Measurements from ENCODE around the gene MVD. TPM values are rescaled to one million over a fixed set of nuclear protein-coding genes. Genes with fewer than 3 reads are reported as not detected.
A peak's percentile ranks its signal among the peaks of the same experiment; 100 is the strongest.

The MVD gene
- total and polyA plus RNA-seq, 10 of the 15 experiments (the other 5 are each of a cell fraction or from before 2014, with no cell fraction given), result 5.0 to 147 (median 65.0) TPM

DNA sequence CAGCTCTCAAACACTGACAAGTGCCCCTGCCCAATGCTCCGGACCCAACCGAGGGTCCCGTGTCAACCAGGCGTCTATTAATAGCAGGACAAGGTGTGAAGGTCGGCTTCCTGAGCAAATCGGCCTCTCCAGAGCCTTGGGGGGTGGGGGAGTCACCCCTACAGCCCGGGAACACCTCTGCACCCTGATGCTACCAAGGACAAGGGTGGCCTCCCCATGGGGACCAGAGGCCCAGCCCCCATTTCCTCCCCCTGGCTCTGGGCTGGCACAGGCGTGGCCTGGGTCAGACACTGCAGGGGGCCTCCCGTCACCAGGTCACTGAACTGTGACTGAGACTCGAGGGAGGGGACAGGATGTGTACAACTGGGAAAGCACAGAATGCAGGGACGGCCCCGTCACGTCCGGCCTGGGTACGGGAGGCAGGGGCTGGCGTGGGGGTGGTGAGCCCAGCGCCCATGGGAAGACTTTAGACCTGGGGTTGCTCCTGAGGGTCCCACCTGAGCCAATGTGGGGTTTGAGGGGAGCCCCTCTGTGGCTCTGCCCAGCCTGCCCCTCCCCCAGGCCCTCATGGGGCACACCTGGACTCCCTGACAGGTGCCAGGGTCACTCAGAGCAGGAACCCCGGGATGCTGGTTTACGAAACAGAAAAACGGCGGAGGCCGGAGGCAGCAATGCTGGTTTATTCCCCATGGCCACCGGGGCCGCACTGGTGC is 11.5 kb downstream of the MVD start (continued):
- TF ChIP-seq, protein P1, sequence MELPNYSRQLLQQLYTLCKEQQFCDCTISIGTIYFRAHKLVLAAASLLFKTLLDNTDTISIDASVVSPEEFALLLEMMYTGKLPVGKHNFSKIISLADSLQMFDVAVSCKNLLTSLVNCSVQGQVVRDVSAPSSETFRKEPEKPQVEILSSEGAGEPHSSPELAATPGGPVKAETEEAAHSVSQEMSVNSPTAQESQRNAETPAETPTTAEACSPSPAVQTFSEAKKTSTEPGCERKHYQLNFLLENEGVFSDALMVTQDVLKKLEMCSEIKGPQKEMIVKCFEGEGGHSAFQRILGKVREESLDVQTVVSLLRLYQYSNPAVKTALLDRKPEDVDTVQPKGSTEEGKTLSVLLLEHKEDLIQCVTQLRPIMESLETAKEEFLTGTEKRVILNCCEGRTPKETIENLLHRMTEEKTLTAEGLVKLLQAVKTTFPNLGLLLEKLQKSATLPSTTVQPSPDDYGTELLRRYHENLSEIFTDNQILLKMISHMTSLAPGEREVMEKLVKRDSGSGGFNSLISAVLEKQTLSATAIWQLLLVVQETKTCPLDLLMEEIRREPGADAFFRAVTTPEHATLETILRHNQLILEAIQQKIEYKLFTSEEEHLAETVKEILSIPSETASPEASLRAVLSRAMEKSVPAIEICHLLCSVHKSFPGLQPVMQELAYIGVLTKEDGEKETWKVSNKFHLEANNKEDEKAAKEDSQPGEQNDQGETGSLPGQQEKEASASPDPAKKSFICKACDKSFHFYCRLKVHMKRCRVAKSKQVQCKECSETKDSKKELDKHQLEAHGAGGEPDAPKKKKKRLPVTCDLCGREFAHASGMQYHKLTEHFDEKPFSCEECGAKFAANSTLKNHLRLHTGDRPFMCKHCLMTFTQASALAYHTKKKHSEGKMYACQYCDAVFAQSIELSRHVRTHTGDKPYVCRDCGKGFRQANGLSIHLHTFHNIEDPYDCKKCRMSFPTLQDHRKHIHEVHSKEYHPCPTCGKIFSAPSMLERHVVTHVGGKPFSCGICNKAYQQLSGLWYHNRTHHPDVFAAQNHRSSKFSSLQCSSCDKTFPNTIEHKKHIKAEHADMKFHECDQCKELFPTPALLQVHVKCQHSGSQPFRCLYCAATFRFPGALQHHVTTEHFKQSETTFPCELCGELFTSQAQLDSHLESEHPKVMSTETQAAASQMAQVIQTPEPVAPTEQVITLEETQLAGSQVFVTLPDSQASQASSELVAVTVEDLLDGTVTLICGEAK (IDR thresholded peaks at IDR 0.05; ENCODE audit: borderline replicate concordance), result peak; percentile 85
- TF ChIP-seq STAT3 (IDR thresholded peaks at IDR 0.05; ENCODE audit: low read depth, low read length) (no peak), CREM (IDR thresholded peaks at IDR 0.05; ENCODE audit: low read depth) (peak; percentile 86), NFIC (IDR thresholded peaks at IDR 0.05; ENCODE audit: low read depth, low read length) (no peak; the same call in 1 of the 2 replicates), ZBED1 (IDR thresholded peaks at IDR 0.05; ENCODE audit: borderline replicate concordance) (peak; percentile 70; the same call in 1 of the 2 replicates), MYC (IDR thresholded peaks at IDR 0.05; ENCODE audit: insufficient read depth, insufficient read length, insufficient replicate concordance, low read length, severe bottlenecking) (no peak), CBFB (IDR thresholded peaks at IDR 0.05; ENCODE audit: low read depth) (peak; percentile 30; the same call in 1 of the 2 replicates), LARP7 (IDR thresholded peaks at IDR 0.05) (0 out of 2 replicates have a peak, but pooled peaks have one; percentile 64), RAD21 (IDR thresholded peaks at IDR 0.05; ENCODE audit: insufficient read depth, low read depth, low read length) (no peak), CHD2 (IDR thresholded peaks at IDR 0.05; ENCODE audit: borderline replicate concordance, low read depth, low read length) (peak; percentile 80; the same call in 1 of the 2 replicates), IRF4 (IDR thresholded peaks at IDR 0.05; ENCODE audit: low read depth, low read length) (peak; percentile 52; the same call in 1 of the 2 replicates), MEF2A (IDR thresholded peaks at IDR 0.05; ENCODE audit: insufficient read depth, low read depth, low read length) (0 out of 2 replicates have a peak, but pooled peaks have one; percentile 35), TCF12 (IDR thresholded peaks at IDR 0.05; ENCODE audit: low read depth, low read length) (peak; percentile 50), GATAD2B (conservative IDR thresholded peaks at IDR 0.05; ENCODE audit: low read depth) (peak; percentile 85), MXI1 (IDR thresholded peaks at IDR 0.05; ENCODE audit: low read depth, low read length) (peak; percentile 75), BRCA1 (IDR thresholded peaks at IDR 0.05; ENCODE audit: low read depth, low read length) (no peak), KLF5 (IDR thresholded peaks at IDR 0.05; ENCODE audit: partially characterized antibody) (peak; percentile 75), ZNF622 (IDR thresholded peaks at IDR 0.05) (no peak)
- TF ChIP-seq, protein P2, sequence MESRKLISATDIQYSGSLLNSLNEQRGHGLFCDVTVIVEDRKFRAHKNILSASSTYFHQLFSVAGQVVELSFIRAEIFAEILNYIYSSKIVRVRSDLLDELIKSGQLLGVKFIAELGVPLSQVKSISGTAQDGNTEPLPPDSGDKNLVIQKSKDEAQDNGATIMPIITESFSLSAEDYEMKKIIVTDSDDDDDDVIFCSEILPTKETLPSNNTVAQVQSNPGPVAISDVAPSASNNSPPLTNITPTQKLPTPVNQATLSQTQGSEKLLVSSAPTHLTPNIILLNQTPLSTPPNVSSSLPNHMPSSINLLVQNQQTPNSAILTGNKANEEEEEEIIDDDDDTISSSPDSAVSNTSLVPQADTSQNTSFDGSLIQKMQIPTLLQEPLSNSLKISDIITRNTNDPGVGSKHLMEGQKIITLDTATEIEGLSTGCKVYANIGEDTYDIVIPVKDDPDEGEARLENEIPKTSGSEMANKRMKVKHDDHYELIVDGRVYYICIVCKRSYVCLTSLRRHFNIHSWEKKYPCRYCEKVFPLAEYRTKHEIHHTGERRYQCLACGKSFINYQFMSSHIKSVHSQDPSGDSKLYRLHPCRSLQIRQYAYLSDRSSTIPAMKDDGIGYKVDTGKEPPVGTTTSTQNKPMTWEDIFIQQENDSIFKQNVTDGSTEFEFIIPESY (IDR thresholded peaks at IDR 0.05), result 0 out of 2 replicates have a peak, but pooled peaks have one; percentile 37
- TF ChIP-seq, protein P3, sequence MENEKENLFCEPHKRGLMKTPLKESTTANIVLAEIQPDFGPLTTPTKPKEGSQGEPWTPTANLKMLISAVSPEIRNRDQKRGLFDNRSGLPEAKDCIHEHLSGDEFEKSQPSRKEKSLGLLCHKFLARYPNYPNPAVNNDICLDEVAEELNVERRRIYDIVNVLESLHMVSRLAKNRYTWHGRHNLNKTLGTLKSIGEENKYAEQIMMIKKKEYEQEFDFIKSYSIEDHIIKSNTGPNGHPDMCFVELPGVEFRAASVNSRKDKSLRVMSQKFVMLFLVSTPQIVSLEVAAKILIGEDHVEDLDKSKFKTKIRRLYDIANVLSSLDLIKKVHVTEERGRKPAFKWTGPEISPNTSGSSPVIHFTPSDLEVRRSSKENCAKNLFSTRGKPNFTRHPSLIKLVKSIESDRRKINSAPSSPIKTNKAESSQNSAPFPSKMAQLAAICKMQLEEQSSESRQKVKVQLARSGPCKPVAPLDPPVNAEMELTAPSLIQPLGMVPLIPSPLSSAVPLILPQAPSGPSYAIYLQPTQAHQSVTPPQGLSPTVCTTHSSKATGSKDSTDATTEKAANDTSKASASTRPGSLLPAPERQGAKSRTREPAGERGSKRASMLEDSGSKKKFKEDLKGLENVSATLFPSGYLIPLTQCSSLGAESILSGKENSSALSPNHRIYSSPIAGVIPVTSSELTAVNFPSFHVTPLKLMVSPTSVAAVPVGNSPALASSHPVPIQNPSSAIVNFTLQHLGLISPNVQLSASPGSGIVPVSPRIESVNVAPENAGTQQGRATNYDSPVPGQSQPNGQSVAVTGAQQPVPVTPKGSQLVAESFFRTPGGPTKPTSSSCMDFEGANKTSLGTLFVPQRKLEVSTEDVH (IDR thresholded peaks at IDR 0.05; ENCODE audit: low read depth, partially characterized antibody), result peak; percentile 64
- TF ChIP-seq, protein P4, sequence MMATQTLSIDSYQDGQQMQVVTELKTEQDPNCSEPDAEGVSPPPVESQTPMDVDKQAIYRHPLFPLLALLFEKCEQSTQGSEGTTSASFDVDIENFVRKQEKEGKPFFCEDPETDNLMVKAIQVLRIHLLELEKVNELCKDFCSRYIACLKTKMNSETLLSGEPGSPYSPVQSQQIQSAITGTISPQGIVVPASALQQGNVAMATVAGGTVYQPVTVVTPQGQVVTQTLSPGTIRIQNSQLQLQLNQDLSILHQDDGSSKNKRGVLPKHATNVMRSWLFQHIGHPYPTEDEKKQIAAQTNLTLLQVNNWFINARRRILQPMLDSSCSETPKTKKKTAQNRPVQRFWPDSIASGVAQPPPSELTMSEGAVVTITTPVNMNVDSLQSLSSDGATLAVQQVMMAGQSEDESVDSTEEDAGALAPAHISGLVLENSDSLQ (IDR thresholded peaks at IDR 0.05), result peak; percentile 91

All from GM12878 (cell line).